ENCODE measurements around the gene ABAT.

DNA sequence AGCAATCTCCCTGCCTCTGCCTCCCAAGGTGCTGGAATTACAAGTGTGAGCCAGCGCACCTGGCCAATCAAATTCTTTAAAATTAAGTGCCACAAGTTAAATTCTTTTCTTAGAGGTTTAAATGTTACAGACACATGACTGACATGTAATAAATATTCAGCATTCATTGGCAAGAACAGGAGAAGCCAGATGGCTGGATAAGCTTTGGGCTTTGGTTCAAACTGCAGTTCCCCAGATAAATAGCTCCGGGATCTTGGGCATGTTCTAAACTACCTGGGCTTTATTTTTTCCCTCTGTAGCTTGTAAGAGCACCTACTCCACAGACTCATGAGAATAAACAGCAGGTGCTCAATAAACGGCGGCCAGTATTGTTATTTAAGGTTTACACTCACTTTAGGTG lies 34.1 kb downstream of the ABAT start:
- TF ChIP-seq, protein P1, sequence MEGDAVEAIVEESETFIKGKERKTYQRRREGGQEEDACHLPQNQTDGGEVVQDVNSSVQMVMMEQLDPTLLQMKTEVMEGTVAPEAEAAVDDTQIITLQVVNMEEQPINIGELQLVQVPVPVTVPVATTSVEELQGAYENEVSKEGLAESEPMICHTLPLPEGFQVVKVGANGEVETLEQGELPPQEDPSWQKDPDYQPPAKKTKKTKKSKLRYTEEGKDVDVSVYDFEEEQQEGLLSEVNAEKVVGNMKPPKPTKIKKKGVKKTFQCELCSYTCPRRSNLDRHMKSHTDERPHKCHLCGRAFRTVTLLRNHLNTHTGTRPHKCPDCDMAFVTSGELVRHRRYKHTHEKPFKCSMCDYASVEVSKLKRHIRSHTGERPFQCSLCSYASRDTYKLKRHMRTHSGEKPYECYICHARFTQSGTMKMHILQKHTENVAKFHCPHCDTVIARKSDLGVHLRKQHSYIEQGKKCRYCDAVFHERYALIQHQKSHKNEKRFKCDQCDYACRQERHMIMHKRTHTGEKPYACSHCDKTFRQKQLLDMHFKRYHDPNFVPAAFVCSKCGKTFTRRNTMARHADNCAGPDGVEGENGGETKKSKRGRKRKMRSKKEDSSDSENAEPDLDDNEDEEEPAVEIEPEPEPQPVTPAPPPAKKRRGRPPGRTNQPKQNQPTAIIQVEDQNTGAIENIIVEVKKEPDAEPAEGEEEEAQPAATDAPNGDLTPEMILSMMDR (IDR thresholded peaks at IDR 0.05): no peak
- TF ChIP-seq POLR2A (IDR thresholded peaks at IDR 0.05) (no peak), POLR2AphosphoS5 (IDR thresholded peaks at IDR 0.05) (no peak)
